GM21367 (cell line): ENCODE data around the gene DKC1.
"Not testable (repeated sequence)": the region's sequence is repeated elsewhere in the genome, so short reads cannot be mapped to it uniquely, and the experiment has no call there.

Source experiments
- ATAC-seq: cut with Tn5 transposase; IDR thresholded peaks from one replicate; pipeline ENCODE4 v1.9.1; 2021; ENCODE audit not compliant: unreplicated experiment

Gene DKC1

DNA sequence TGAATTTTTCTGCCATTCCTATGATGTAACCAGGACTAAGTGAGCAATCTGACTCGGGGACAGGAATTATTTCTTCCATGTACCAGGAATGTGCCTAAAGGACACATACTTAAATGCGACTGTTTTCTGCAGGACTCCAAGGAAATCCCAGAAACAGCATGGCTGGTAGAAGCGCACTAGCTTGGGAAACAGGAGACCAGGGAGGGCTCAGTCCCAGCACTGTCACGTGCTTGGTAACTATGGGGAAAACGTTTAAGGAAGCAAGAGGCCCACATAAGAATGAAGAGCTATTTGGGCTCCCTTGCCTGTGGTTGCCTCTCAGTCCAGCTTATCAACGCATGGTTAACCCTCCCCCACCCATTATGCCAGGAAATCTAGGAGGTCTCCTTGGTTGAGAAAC lies 23.1 kb downstream of the DKC1 start:
- no peak for ATAC-seq

DNA sequence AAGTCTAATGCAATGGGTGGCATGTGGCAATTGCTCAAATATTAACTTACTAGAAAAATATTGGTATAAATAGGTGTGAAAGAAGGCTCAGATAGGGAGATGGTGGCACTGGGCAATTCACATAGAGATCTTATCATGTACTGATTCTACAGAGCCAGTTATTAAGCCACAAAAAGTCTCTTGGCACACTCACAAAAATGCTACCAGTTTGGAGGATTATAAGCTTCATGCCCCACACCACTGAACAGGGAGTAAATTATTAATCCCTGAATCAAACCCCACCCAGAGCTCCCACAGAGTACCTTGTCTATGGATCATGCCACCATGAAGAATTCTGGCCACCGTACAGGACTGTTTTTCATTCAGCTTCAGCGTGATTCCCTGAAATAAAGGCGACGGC lies 28.8 kb downstream of the DKC1 start:
- ATAC-seq, result no peak

DNA sequence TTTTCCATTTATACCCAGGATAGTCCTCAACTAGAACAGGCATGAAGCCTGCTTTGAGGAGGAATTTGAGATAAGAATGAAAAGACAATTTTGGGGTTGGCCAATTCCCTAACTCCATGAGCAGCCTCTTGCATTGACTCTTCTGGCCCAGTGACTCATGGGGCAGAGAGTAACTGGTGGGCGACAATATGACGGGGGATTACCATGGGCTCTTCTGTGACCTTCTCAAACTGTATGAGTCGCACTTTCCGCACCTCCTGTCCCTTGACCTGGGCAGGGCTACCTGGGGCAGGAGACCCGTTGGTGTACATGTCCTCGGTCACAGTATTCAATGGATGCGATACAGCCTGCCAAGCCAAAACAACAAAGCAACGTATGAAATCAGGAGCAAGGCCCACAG lies 29.3 kb downstream of the DKC1 start:
- no peak for ATAC-seq

DNA sequence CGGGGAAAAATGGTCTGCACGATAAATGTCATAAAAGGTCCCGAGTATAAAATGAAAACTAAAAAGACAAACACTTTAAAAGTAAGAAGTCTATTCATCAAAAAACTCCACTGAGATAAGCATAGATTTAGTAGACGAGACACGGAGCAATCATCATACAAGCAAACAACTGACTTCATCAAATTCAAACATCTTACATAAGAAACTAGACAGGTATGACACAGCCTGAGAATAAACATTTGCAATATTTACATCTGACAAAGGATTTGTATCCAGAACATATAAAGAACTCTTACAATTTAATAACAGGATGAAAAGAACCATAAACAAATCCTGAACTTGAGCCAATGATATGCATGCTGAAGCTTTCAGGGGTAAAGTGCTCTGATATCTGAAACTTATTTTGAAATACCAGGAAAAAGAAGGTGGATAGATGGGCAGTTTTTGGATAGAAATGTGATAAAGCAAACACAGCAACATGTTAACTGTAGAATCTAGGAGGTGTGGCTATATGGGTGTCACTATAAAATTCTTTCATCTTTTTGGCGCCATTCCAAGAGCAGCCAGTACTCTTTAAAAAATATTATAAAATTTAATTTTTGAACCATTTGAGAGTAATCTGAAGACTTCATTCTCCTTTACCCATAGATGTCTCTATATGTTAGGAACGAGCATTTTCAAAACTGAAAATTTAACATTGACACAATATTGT lies 30.6 kb downstream of the DKC1 start:
- ATAC-seq, result no peak

DNA sequence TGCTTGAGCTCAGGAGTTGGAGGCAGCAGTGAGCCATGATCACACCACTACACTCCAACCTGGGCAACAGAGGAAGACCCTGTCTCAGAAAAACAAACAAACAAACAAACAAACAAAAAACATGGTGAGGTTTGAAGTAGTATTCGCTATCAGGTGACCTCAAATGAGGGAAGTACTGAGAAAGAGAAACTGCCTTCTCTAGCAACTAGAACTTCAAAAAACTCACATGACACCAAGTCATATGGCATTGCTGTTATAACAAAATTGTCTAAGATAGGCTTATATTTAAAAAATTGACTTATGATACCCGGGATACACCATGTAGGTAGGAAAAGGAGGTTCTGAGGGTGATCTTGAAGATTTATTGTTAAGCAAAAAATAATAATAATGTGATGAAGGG lies 32.4 kb downstream of the DKC1 start:
- ATAC-seq, result no peak

DNA sequence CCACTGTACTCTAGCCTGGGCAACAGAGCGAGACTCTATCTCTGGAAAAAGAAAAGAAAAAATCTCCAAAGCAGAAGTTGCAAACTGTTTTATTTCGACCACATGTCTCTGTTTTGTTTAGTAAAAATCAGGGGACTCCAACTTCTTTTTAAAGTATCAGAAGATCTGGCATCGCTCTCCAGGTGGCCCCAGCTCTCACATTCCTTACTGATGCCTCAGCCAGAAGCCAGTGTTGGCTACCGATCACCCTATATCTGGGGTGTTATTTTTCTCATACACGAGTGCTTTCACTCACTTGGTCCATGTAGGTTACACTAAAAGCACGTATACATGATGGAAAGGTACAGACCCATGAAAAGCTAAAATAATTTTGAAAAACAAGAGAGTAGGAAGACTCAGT lies 34.3 kb downstream of the DKC1 start:
- ATAC-seq, result no peak

DNA sequence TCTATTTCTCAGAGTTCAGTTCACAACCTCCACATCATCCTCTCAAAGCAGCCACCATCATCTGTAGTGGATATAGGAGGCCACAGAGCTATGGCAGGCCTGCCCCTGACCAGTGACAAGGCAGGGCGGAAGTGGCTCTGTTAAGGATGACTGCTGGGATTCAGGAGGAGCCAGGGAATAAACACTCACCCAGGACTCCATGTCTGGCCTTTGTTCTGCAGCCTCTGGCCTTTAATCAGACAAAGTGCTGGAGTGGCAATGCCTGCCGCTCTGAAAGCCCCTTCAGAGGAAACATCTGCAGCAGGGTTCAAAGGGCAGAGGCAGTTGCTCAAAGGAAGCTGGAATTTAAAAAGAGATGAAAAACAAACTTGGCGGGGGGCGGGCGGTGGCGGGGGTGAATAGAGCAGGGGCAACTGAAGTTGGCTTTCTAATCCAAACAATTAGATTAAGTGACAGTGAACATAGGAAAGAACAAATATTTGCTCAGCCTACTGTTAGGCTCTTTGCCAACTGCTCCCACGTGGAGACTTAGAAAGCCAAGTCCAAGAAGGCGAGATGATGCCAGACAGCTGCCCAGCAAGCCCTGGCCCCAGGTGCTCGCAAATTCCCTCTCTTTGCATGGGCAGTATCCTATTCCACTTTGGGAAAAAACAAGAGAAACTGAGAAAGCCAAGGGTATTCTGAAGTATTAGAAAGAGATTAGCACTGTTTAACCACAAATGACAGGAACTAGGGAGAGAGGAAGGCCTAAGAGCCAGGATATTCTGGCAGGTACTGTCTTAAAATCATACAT lies 37.1 kb downstream of the DKC1 start:
- ATAC-seq, result no peak

DNA sequence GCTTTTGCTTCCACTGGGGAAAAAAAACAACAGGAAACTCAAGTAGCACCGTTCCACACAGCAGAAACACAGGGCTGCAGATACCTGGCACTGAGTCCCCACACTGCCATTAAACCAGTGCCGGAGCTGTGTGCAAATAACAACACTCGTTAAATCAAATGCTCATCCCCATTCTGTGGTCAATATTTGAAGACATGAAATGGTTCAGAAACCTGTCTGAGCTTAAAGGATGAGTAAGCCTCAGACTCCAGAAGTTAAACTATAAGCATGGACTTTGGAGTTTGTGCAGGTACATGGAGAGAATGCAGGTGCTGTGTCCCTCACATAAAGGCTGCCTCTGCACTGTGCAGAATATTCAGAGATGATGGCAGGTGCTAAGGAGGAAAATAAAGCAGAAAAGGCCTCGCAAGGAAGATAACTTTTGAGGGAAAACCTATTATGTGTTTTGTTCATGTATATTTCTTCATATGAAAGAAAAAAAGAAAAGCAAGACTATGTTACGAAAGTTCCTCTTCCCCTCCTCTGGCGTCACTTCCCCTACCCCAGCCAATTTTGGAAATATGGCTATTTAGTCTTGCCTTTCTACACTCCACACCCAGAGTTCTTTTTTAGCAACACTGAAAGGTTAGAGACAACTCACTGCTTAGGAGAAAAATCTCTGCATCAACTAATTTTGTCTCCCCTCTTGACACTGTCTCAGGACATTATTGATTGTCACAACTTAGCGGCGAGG lies 38.0 kb downstream of the DKC1 start:
- ATAC-seq, result no peak

DNA sequence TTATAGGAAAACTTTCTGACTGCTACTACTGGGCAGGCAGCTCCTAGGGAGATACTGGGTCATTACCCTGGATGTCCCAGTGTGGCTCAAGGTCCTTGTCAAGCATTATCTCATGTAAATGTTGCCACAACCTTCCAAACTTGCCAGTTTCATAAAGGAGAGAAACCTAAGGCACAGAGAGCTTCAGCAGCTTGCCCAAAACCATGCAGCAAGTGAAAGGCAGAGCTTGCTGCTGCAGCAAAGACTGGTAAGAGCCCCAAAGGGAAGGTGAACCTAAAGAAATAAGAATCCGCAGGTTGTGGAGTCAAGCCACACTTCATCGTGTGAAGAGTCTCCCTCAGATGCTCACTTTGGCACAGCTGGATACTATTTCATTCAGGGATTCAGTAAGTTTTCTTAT lies 40.3 kb downstream of the DKC1 start:
- no peak for ATAC-seq

DNA sequence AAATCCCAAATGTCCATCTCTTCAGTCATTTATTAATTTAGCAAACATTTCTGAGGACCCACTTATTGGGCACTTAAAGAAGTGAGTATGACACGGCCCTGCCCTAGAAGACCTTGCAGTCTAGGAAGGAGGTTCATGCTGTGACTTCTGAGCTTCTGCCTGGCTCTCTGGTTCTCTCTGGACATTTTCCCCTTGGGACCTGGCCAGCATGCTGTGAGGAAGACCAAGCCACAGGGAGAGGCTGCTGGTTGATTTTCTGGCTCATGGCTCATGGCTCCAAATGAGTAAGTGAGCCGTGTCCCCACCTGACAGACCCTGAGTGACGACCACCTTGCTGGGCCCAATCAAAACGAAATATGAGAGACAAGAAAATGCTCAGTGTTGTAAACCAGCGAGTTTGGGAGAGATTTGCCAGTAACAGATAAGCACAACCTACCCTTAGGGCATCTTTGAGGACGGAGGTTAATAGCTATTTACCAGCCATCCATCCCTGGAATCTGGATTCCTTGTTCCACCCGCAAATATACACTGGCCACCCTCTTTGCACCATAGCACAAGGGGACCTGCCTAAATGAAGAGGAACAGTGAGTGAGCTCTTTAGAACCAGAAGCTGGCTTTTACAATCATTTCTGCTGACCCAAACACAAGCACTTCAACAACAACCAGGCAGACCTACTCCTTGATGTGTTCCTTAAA lies 41.7 kb downstream of the DKC1 start:
- peak; percentile 11 for ATAC-seq

DNA sequence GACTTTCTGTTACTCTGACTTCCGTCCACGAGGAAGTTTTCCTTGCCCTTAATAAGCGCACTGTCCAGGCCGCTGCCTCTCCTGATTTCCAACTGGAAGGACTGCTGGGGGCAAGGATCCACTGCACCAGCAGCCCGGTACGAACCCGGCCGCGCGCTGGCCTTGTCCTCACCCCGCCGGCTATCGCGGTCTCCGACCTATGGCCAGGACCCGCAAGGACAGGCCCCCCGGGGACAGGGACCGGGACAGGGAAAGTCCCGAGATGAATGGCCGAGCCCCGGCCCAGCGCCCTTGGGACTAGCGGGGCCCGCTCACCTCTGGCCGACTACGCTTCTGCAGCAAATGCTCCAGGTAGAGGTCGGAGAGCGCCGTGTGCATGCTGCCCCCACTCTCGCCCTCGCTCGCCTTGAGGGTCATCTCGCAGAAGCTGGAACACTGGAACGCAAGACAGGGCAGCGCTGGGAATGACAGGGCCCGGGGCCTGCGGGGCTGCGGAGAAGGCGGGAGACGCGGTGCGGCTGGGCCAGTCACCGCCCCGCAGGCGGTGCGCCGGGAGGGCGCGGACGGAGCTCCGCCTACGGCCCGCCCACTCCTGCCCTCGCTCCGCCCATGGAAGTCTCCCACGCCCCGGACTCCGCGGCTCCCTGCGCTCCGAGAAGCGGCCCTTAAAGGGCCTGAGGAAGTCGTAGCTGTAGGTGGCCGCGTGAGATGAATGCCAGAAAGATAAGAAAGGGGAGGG lies 42.5 kb downstream of the DKC1 start, which contains the start of gene MPP1:
TSS of gene MPP1 (minus strand) at position 529 of the 739 bp plus-strand sequence. CDS start at position 417, 112 bp downstream.
- ATAC-seq, result peak; percentile 83

DNA sequence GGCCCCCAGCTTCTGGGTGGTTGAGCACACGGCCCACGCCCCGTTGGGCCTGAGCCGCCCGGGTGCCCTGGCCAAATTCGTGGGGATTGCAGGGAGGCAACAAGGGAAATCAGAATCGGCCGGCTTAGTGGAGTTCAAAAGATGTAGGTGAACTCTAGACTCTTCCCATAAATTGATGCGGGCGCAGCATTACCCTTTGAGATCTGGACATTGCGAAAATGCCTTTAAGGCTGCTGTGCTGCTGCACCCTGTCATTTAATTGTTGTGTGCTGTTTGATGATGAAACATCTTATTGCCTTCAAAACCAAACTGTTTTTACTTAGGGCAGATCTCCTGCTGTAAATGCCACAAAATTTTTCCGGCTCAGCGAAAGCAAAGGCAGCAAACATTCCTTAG lies 43.0 kb downstream of the DKC1 start:
- no peak for ATAC-seq

DNA sequence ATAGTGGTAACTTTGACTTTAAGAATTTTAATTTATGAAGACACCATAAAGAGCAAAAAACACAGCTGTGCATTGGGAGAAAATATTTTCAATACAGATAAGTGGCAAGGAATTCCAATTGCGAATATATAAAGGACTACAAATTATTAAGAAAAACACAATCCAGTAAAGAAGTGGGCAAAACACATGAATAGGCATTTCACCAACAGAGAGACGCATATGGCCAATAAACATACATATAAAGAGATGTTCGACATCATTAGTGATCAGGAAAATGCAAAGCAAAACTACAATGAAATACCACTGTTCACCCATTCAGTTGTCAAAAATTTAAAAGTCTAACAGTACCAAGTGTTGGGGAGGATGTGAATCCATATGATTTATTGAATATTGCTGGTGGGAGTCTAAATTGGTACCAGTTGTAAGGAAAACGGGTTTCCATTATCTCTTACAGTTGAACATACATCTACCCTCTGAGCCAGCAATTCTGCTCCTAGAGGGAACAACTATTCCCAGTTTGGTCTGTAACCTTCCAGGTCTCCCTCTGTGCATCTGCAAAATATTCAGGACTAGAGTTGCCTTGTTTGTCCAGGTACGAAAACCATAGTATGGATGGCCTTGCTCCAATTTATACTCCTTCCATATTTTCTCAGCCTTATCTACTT lies 44.3 kb downstream of the DKC1 start:
- ATAC-seq, result no peak

DNA sequence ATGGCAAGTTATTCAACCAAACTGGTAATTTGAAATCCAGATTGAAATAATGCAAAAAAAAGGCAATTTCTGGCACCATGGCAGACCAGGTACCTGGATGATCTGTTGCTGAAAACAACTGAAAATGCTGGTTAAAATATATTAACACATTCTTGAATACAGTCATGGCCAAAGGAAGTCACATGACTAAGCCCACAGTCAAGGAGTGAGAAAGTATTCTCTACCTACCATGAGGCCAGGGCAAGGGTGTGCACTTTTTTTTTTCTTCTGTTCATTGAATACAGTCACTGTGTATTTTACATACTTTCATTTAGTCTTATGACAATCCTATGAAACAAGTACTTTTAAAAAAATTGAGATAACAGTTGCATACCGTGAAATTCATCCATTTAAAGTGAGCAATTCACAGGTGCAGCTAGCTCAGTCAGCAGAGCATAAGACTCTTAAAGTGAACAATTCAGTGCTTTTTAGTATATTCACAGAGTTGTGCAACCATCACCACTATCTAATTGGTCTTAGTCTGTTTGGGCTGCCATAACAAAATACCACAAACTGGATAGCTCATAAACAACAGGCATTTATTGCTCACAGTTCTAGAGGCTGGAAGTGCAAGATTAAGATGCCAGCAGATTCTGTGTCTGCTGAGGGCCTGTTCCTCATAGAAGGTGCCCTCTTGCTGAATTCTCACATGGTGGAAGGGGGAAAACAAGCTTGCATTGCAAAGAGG lies 47.4 kb downstream of the DKC1 start:
- no peak for ATAC-seq

DNA sequence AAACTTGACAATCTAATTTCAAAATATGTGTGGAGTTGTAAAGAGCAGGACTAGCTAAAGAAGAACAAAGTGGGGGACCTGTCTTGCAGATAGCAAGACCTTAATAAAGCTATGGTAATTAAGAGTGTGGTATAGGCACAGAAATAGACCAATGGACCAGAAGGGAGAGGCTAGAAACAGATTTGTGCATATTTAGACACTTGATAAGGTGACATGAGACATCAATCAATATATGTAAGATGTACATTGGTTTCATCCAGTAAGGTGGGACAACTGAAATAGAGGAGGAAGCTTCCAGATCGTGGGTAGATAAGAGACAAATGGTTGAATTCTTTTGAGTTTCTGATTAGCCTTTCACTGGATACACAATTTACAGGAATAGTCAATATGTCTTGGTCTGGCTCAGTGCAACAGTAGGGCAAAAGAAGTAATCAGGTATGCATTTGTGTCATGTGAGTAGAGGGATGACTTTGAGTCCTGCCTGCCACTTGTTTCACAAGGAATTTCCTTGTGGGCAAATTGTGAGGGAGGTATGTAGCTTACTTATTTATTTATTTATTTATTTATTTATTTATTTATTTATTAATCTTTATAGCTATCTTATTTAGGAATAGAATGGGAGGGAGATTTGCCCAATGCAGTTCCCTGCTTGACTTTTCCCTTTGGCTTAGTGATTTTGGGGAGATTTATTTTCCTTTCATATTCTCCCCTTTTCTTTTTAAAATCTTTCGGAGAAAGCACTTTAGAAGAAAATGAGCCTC lies 49.9 kb downstream of the DKC1 start:
- ATAC-seq, result no peak

DNA sequence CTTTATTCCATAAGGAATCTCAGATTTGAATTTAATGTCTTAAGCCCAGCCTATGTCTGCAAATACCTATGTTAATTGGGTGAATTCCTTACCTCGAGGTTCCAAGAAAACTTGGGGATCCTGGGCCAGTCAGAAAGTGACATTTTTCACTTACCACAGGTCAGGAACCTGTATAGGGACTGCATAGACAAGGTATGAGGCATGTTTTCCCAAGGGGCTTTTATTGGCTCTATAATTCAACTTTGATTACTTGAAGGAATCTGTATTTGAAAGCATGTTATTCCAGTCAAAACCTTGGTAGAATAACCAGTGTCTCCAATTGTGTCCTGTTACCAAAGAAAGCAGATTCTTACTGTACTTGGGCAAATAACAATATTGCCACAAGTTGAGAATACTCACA lies 51.1 kb downstream of the DKC1 start:
- no peak for ATAC-seq

DNA sequence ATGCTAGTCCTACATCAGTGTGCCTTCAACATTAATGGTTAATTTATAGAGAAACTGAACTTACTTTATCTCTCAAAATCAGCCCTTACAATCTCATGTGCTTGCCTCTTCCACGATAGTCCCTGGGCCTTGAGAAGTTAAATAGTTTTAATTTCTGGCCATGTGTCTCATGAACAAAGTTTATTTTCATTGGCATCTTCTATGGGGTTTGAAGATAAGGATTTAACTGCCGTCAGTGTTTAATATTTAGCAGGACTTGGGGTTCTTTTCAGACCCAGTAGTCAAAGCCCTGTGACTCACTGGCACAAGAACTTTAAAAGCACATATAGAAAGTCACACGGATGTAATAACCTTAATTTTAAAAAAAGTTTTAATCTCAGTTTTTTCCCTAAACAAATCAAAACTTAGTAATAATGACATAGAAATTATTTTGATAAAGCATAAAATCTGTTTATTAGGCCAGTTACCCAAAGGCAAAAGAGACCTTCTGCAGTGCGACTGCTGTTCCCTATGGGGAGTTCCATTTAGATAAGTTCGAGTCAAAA lies 52.7 kb downstream of the DKC1 start:
- ATAC-seq, result no peak

DNA sequence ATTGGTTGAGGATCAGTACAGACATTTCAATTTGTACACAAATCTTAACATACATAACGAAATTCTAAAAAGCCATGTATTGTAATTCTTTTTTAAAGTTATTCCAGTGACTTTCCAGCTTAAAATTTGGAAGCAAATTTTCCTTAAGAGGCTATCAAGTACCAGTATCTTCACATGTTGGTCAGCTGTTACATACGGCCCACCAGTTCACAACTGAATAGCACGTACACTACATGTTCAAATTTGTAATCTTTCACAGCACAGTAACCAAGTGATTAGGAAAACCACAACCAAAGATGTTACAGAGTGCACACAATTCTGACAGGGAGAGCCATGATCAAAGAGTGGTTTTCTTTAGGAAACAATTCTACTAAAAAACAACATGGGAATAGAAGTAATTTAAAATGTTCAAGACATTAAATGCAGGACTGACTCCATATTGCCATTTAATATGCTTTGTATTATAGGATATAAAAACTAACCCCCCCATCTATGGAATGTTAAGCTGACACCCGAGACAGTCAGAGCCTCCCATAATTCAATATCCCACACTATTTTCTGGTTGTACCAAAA lies 53.7 kb downstream of the DKC1 start:
- ATAC-seq, result not testable (repeated sequence)
